ENCODE data around the gene LASP1.
"Not testable (repeated sequence)": the region's sequence is repeated elsewhere in the genome, so short reads cannot be mapped to it uniquely, and the experiment has no call there.

The LASP1 gene

DNA sequence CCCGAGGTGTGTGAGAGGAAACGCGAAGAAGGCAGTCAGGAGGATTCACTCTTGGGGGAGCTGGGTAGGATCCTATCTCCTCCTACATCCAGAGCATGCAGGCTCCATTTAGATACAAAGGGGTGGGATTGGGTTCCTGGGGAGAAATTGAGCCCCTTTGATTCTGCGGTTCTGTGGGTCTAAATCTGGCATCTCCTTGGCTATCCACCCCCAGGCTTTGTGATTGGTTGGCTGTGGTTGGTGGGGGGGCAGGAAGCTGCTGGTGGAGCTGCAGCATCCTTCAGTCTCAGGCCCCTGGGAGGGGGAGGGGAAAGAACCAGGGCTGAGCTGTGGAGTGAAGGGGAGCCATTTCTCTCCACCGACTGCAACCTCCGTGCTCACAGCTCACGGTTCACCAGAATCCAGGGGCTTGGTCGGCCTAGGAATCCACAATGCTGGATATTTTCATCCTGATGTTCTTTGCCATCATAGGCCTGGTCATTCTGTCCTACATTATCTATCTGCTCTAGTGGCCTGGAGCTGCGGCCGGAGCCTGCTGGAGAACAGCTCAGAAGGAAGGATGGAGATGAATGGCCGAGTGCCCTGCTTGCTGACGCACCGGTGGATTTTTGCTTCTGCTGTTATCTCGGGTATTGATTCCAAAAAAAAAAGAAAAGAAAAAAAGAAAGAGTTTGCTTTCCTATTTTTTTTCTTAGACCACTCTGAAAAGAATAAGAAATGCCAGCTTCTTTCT, 55.6 kb downstream of the LASP1 start, which contains the start of gene LASP1NB:
Gene LASP1NB (plus strand): TSS at position 352 of the 733 bp plus-strand sequence.
- no peak for DNase-seq (ENCODE audit: low read depth in 3 of 3, low spot score in 1 of 3)

DNA sequence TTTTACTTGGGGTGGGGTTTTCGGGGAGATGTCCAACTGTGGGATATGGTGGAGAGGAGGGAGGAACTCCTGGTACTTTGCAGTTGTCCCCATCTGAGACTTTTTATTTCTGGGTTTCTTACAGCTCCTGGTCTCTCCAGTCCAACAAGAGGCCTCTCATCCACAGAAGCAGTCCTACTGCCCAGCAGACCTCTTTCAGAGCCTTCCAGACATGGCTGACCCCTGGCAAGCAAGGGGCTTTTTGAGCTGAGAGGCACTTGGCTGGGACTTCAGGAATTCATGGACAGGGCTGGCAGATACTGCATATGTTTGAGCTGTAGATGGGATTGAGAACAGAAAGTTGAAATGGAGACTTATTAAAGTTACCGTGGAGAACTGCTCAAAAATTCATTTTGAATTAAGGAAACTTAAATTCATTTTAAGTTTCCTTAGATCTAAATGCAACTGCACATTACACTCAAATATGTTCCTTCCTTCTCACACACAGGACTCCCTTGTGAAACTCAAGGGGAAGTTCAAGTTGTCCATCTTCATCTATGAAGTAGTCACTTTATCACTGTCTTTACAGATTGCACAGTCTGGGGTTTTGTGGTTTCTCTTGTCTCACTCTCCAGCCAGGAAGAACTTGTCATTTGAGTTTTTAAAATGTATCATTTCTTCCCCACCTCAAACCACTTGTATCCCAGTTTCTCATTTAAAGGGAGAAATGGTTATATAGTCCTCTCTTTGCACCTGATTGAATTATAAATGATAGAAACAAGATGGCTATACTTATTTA, 56.6 kb downstream of the LASP1 start:
- DNase-seq (ENCODE audit: low read depth in 3 of 3, low spot score in 1 of 3) = no peak

DNA sequence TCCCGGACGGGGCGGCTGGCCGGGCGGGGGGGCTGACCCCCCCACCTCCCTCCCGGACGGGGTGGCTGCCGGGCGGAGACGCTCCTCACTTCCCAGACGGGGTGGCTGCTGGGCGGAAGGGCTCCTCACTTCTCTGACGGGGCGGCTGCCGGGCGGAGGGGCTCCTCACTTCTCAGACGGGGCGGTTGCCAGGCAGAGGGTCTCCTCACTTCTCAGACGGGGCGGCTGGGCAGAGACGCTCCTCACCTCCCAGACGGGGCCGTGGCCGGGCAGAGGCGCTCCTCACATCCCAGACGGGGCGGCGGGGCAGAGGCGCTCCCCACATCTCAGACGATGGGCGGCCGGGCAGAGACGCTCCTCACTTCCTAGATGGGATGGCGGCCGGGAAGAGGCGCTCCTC, 60.9 kb downstream of the LASP1 start:
- DNase-seq (ENCODE audit: low read depth in 3 of 3, low spot score in 1 of 3) = not testable (repeated sequence)

DNA sequence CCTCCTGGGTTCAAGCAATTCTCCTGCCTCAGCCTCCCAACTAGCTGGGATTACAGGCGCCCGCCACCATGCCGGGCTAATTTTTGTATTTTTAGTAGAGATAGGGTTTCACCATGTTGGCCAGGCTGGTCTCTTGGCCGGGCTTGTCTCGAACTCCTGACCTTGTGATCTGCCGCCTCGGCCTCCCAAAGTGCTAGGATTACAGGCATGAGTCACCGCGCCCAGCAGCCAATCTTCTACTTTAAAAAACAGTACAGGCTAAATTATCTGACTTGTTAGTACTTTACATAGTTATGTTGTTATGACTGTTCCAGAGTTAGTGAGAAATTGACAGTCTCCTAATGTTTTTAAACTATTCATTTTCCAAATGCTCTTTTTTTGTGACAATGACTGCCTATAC, 64.1 kb downstream of the LASP1 start:
- DNase-seq (ENCODE audit: low read depth in 3 of 3, low spot score in 1 of 3) = not testable (repeated sequence)

GRCh38 chr17:38939987-38940386, 70.1 kb downstream of the LASP1 start:
- no peak for DNase-seq (ENCODE audit: low read depth in 3 of 3, low spot score in 1 of 3)

- DNase-seq (ENCODE audit: low read depth in 3 of 3, low spot score in 1 of 3) = no peak
Measured at GRCh38 chr17:38940404-38940803, 70.5 kb downstream of the LASP1 start.

- DNase-seq (ENCODE audit: low read depth in 3 of 3, low spot score in 1 of 3) = no peak
Measured at GRCh38 chr17:38942696-38943334, 73.0 kb downstream of the LASP1 start.

DNA sequence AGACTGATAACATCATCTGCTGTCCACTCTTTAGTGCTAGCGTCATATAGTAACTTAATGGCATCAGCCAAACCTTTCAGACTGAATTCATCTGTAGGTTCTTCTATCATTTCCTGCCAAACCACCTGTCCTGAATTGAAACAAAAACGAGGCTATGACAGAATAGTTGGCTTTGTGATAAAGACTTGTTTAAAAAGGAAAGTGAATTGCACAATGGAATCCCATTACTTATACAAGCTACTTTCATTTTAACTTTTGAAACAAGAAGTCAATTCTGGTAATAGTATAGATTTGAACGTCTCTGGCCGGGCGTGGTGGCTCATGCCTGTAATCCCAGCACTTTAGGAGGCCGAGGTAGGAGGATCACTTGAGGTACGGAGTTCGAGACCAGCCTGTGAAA, 73.7 kb downstream of the LASP1 start:
- no peak for DNase-seq (ENCODE audit: low read depth in 3 of 3, low spot score in 1 of 3)

- DNase-seq (ENCODE audit: low read depth in 3 of 3, low spot score in 1 of 3) = no peak
Measured at GRCh38 chr17:38947189-38947588, 77.3 kb downstream of the LASP1 start.

DNA sequence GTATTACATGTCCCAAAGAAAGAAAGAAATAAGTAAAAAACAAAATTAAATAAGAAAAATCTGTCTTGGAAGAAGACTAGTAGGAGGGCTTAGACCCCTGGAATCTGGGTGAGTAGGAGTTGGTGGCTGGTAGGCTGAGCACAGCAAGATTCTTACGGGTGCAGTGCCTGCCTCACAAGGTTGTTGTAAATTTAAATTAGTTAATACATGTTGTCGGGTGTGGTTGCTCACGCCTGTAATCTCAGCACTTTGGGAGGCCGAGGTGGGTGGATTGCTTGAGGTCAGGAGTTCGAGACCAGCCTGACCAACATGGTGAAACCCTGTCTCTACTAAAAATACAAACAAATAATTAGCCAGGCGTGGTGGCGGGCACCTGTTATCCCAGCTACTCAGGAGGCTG, 83.9 kb downstream of the LASP1 start:
- not testable (repeated sequence) for DNase-seq (ENCODE audit: low read depth in 3 of 3, low spot score in 1 of 3)

- DNase-seq (ENCODE audit: low read depth in 3 of 3, low spot score in 1 of 3) = no peak
Measured at GRCh38 chr17:38958326-38958725, 88.5 kb downstream of the LASP1 start.

GRCh38 chr17:38958756-38959155, 88.9 kb downstream of the LASP1 start:
- DNase-seq (ENCODE audit: low read depth in 3 of 3, low spot score in 1 of 3) = no peak

DNA sequence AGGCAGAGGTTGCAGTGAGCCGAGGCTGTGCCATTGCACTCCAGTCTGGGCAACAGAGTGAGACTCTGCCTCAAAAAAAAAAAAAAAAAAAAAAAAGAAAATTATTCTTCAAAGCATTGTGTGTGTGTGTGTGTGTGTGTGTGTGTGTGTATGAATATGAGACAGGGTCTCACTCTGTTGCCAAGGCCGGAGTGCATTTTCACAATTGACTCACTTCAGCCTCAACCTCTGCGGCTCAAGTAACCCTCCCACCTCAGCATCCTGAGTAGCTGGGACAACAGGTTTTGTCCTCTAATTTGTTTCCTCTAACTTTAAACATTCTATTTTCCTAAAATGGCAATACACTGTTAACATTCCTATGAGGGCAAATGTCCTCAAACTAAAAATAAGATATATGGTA, 89.7 kb downstream of the LASP1 start:
- no peak for DNase-seq (ENCODE audit: low read depth in 3 of 3, low spot score in 1 of 3)

- DNase-seq (ENCODE audit: low read depth in 3 of 3, low spot score in 1 of 3) = no peak
Measured at GRCh38 chr17:38960402-38960801, 90.5 kb downstream of the LASP1 start.

DNA sequence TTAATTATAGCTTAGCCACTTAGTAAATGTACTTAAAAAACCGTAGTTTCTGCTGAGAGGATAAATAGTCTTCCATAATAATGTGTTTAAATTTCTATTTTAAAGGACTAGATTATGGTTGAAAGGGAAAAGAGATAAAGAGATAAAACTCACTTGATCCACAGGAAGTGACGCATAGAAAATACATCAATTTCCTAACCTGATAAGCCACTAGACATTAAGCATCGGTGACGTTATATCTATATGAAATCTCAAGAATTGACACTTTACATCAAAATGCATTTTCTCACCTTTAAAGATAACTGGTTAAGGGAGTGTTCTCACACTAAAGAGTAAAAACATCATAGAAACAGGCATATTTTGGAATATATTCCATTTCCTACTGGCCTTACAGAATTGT, 91.6 kb downstream of the LASP1 start:
- no peak for DNase-seq (ENCODE audit: low read depth in 3 of 3, low spot score in 1 of 3)

DNA sequence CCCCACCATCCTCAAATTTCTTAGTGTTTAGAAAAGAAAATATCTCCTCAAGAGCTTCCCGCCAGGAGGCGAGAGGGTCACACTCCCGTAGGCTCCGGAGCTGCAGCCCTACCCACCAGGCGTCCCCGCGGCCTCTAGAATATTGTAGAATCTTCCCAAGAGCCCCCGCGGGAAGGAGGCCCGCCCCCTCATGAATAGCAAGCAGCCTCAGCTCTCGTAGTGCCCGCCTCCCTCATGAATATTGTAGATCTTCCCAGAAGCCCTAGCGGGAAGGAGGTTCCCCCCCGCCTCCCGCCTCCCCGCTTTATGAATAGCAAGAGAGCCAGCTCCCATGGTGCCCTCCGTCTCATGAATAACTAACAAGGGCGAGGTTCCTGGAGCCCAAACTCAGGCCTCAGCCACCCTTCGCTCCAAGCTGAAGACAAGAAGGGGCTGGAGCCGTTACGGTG, 97.5 kb downstream of the LASP1 start, which contains the start of gene FBXO47:
Gene FBXO47 (minus strand): TSS at position 114 of the 449 bp plus-strand sequence. CDS start 4,378 bp downstream, outside the sequence.
- peak; percentile 50 to 62 (median 57) for DNase-seq (ENCODE audit: low read depth in 3 of 3, low spot score in 1 of 3)

DNA sequence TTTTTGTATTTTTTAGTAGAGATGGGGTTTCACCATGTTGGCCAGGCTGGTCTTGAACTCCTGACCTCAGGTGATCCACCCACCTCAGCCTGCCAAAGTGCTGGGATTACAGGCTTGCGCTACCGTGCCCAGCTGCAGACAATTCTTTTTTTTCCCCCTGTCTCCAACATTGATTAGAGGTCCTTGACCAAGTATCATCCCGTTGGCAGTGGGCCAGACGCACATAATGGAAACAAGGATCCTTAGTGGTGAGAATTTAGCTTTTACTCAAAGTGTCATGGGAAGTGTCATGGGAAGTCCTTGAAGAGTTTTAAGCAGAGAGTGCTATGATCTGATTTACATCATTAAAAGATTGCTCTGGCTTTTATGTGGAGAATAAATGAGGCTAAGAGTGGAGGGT, 99.4 kb downstream of the LASP1 start:
- DNase-seq (ENCODE audit: low read depth in 3 of 3, low spot score in 1 of 3) = no peak

- DNase-seq (ENCODE audit: low read depth in 3 of 3, low spot score in 1 of 3) = no peak
Measured at GRCh38 chr17:38970128-38970527, 100.3 kb downstream of the LASP1 start.

GRCh38 chr17:38970804-38971203, 100.9 kb downstream of the LASP1 start:
- DNase-seq (ENCODE audit: low read depth in 3 of 3, low spot score in 1 of 3) = no peak

Data from stimulated activated CD4-positive, alpha-beta T cell treated with anti-CD3 and anti-CD28 coated beads, TNF-alpha, amount 100 ng/mL, for 1 hour (primary cell).